SU-DHL-6 (cell line): Measurements from ENCODE around the gene SRRT.

Experiments
- H2AFZ ChIP-seq: fragments of 200-600 bp; sonication (generic); 2 replicates; pipeline ENCODE4 v1.6.1; 2014; ENCODE audit warnings: low read depth, mild to moderate bottlenecking, moderate library complexity, mixed read lengths, antibody characterized with exemption, low read length; ENCODE audit not compliant: severe bottlenecking
- H3F3A ChIP-seq: fragments of 200-600 bp; shearing (Covaris generic); 2 replicates; pipeline ENCODE4 v1.6.0; 2016; ENCODE audit warnings: antibody characterized with exemption, mild to moderate bottlenecking; ENCODE audit not compliant: insufficient read depth
- H3K27ac ChIP-seq: fragments of 200-600 bp; sonication (generic); 2 replicates; pipeline ENCODE4 v1.5.1; 2016; ENCODE audit warnings: low read depth, mild to moderate bottlenecking, low read length, moderate library complexity, mixed read lengths
- H3K27me3 ChIP-seq: fragments of 200-600 bp; sonication (generic), shearing (Covaris generic); 2 replicates; pipeline ENCODE4 v1.6.0; 2014; ENCODE audit warnings: mild to moderate bottlenecking, low read length
- H3K36me3 ChIP-seq: fragments of 200-600 bp; sonication (generic); 2 replicates; pipeline ENCODE4 v1.6.1; 2014; ENCODE audit warnings: mild to moderate bottlenecking, low read length, mixed read lengths
- H3K4me2 ChIP-seq: fragments of 300-600, 200-600 bp; shearing (Covaris generic), sonication (generic); 2 replicates; pipeline ENCODE4 v1.6.0; 2014; ENCODE audit warnings: low read length, low read depth, mild to moderate bottlenecking; ENCODE audit not compliant: poor library complexity, severe bottlenecking
- H3K4me3 ChIP-seq: fragments of 200-600 bp; sonication (generic); 2 replicates; pipeline ENCODE4 v1.5.1; 2014; ENCODE audit warnings: antibody characterized with exemption, low read length, mild to moderate bottlenecking, mixed read lengths; ENCODE audit not compliant: insufficient read depth, poor library complexity, severe bottlenecking
- H3K79me2 ChIP-seq: fragments of 200-600 bp; sonication (generic); 2 replicates; pipeline ENCODE4 v1.6.1; 2014; ENCODE audit warnings: mild to moderate bottlenecking, low read length, moderate library complexity; ENCODE audit not compliant: insufficient read depth
- H3K9ac ChIP-seq: fragments of 200-600 bp; sonication (generic); 2 replicates; pipeline ENCODE4 v1.7.0; 2014; ENCODE audit warnings: mild to moderate bottlenecking, low read length
- H3K9me2 ChIP-seq: fragments of 200-600 bp; sonication (generic); replicated peaks from 2 replicates; pipeline ENCODE4 v1.6.1; 2014; ENCODE audit warnings: low read length; ENCODE audit not compliant: insufficient read depth
- H3K9me3 ChIP-seq: fragments of 200-600 bp; sonication (generic); 2 replicates; pipeline ENCODE4 v1.6.1; 2014; ENCODE audit warnings: low read length, mixed read lengths; ENCODE audit not compliant: insufficient read depth
- H4K20me1 ChIP-seq: fragments of 200-600 bp; sonication (generic); 2 replicates; pipeline ENCODE4 v1.6.1; 2014; ENCODE audit warnings: low read depth, mild to moderate bottlenecking, antibody characterized with exemption, low read length, moderate library complexity, mixed read lengths
- CTCF ChIP-seq: fragments of 200-600 bp; sonication (generic); IDR thresholded peaks from one replicate; pipeline ENCODE4 v1.5.1; 2017; ENCODE audit warnings: antibody characterized with exemption, mild to moderate bottlenecking, low read length, moderate library complexity; ENCODE audit not compliant: insufficient read depth, poor library complexity, severe bottlenecking
- EZH2phosphoT487 ChIP-seq: fragments of 200-600 bp; sonication (generic), shearing (Covaris generic); conservative IDR thresholded peaks from 2 replicates; pipeline ENCODE4 v1.6.1; 2018; ENCODE audit warnings: mild to moderate bottlenecking, antibody characterized with exemption, low read length, moderate library complexity, mixed read lengths

Gene SRRT

GRCh38 chr7:100886142-100886935 lies 11.4 kb downstream of the SRRT start:
- H3K79me2 ChIP-seq = peaks cover 33% of the 10 kb centered on the region
- H3K9me3 ChIP-seq = no peaks in the 10 kb centered on the region
- no peaks in the 10 kb centered on the region; the same call in 1 of the 2 replicates for H4K20me1 ChIP-seq
- H3K9ac ChIP-seq = no peak overlapping the region
- H3F3A ChIP-seq = peaks cover 25% of the 10 kb centered on the region
- peaks cover 16% of the 10 kb centered on the region for H3K36me3 ChIP-seq
- no peak overlapping the region for H3K4me2 ChIP-seq
- no peaks in the 10 kb centered on the region for H3K27me3 ChIP-seq
- no peaks in the 10 kb centered on the region for H3K9me2 ChIP-seq
- no peak overlapping the region for H3K4me3 ChIP-seq
- TF ChIP-seq EZH2phosphoT487 = no peak
- no peak for TF ChIP-seq CTCF
- H2AFZ ChIP-seq = no peak overlapping the region
- H3K27ac ChIP-seq = no peak overlapping the region

- Histone ChIP-seq H3K9me3 (no peaks in the 10 kb centered on the region), H4K20me1 (no peaks in the 10 kb centered on the region), H3K9me2 (no peaks in the 10 kb centered on the region), H3K4me2 (peak overlapping the region; percentile 61), H3F3A (peaks cover 29% of the 10 kb centered on the region), H3K36me3 (peaks cover 16% of the 10 kb centered on the region), H3K9ac (peak overlapping the region; percentile 97), H3K27me3 (no peaks in the 10 kb centered on the region), H2AFZ (no peak overlapping the region), H3K79me2 (peaks cover 26% of the 10 kb centered on the region), H3K27ac (peak overlapping the region; percentile 83), H3K4me3 (peak overlapping the region; percentile 3)
- TF ChIP-seq CTCF (no peak), EZH2phosphoT487 (no peak)
These were observed 12.1 kb downstream of the SRRT start for GRCh38 chr7:100886936-100887515.

GRCh38 chr7:100887516-100888290 lies 12.8 kb downstream of the SRRT start:
- H3K36me3 ChIP-seq = peaks cover 16% of the 10 kb centered on the region
- H4K20me1 ChIP-seq = no peaks in the 10 kb centered on the region
- peaks cover 29% of the 10 kb centered on the region for H3F3A ChIP-seq
- H3K9ac ChIP-seq = peak overlapping the region; percentile 97
- no peak overlapping the region for H2AFZ ChIP-seq
- H3K27me3 ChIP-seq = no peaks in the 10 kb centered on the region
- H3K4me2 ChIP-seq = peak overlapping the region; percentile 61
- H3K9me2 ChIP-seq = no peaks in the 10 kb centered on the region
- no peaks in the 10 kb centered on the region for H3K9me3 ChIP-seq
- peak overlapping the region; percentile 83 for H3K27ac ChIP-seq
- peak overlapping the region; percentile 95 for H3K4me3 ChIP-seq
- H3K79me2 ChIP-seq = peaks cover 23% of the 10 kb centered on the region
- TF ChIP-seq EZH2phosphoT487 (no peak), CTCF (no peak)
